NCI-H69 (cell line): ENCODE results near the gene MSANTD2.
A peak's percentile ranks its signal among the peaks of the same experiment; 100 is the strongest.

ENCODE experiments used
- DNase-seq: peaks from one replicate; lab custom pipeline; 2025; lab: John Stamatoyannopoulos, UW

Gene MSANTD2

GRCh38 chr11:124753205-124753604, 47.0 kb downstream of the MSANTD2 start:
- DNase-seq = no peak

- no peak for DNase-seq
These were observed 47.6 kb downstream of the MSANTD2 start for GRCh38 chr11:124752471-124753102.

GRCh38 chr11:124751741-124752470, 48.3 kb downstream of the MSANTD2 start, which contains the start of gene VSIG2:
Gene VSIG2 (minus strand): TSS chr11:124752255. CDS start chr11:124752137, 118 bp downstream.
- DNase-seq = no peak

GRCh38 chr11:124751391-124751740, 48.8 kb downstream of the MSANTD2 start:
- no peak for DNase-seq

- no peak for DNase-seq
These were observed 50.3 kb downstream of the MSANTD2 start for GRCh38 chr11:124749912-124750311.

GRCh38 chr11:124748481-124749343, 51.5 kb downstream of the MSANTD2 start:
- no peak for DNase-seq

GRCh38 chr11:124748100-124748418, 52.1 kb downstream of the MSANTD2 start:
- no peak for DNase-seq

- DNase-seq = no peak
These were observed 52.7 kb downstream of the MSANTD2 start for GRCh38 chr11:124747406-124748099.

- peak; percentile 79 for DNase-seq
These were observed 53.5 kb downstream of the MSANTD2 start for GRCh38 chr11:124746621-124747243.

- peak; percentile 56 for DNase-seq
These were observed 54.2 kb downstream of the MSANTD2 start for GRCh38 chr11:124745835-124746620.

- no peak for DNase-seq
These were observed 54.9 kb downstream of the MSANTD2 start for GRCh38 chr11:124745270-124745834.

- DNase-seq = no peak
These were observed 57.2 kb downstream of the MSANTD2 start for GRCh38 chr11:124743050-124743449.

GRCh38 chr11:124742555-124742954, 57.7 kb downstream of the MSANTD2 start:
- DNase-seq = no peak

- peak; percentile 64 for DNase-seq
These were observed 59.8 kb downstream of the MSANTD2 start for GRCh38 chr11:124740277-124740882.

GRCh38 chr11:124739479-124740276, 60.5 kb downstream of the MSANTD2 start, which contains the start of gene NRGN:
Gene NRGN (plus strand): TSS chr11:124739942. CDS start chr11:124740085, 143 bp downstream.
- peak; percentile 96 for DNase-seq

- DNase-seq = no peak
These were observed 61.3 kb downstream of the MSANTD2 start for GRCh38 chr11:124738713-124739478.

GRCh38 chr11:124737638-124738305, 62.4 kb downstream of the MSANTD2 start:
- DNase-seq = no peak

- DNase-seq = no peak
These were observed 63.5 kb downstream of the MSANTD2 start for GRCh38 chr11:124736736-124737135.
